HEK293 (cell line): ENCODE results near the gene RBM10.

ENCODE experiments used
- CTCF ChIP-seq: fragments of 450-650 bp; formaldehyde crosslinking; IDR thresholded peaks from 2 replicates; pipeline ENCODE4 v1.5.1; 2016; ENCODE audit warnings: missing biosample characterization, missing genetic modification characterization
- KLF10 ChIP-seq: fragments of 450-650 bp; IDR thresholded peaks from 2 replicates; pipeline ENCODE4 v1.5.1; 2018; ENCODE audit warnings: missing biosample characterization, mild to moderate bottlenecking, missing genetic modification characterization
- KLF16 ChIP-seq: fragments of 450-650 bp; formaldehyde crosslinking; IDR thresholded peaks from 2 replicates; pipeline ENCODE4 v1.5.1; 2017; ENCODE audit warnings: missing biosample characterization, missing genetic modification characterization
- REST ChIP-seq: fragments of 450-650 bp; formaldehyde crosslinking; IDR thresholded peaks from 2 replicates; pipeline ENCODE4 v1.5.1; 2016; ENCODE audit warnings: missing biosample characterization, missing genetic modification characterization
- ZBTB48 ChIP-seq: fragments of 450-650 bp; formaldehyde crosslinking; IDR thresholded peaks from 2 replicates; pipeline ENCODE4 v1.5.1; 2016; ENCODE audit warnings: missing biosample characterization, missing genetic modification characterization
- ZNF10 ChIP-seq: fragments of 450-650 bp; formaldehyde crosslinking; IDR thresholded peaks from 2 replicates; pipeline ENCODE4 v1.5.1; 2017; ENCODE audit warnings: missing biosample characterization, missing genetic modification characterization
- ZNF121 ChIP-seq: fragments of 450-650 bp; formaldehyde crosslinking; IDR thresholded peaks from 2 replicates; pipeline ENCODE4 v1.5.1; 2016; ENCODE audit warnings: missing biosample characterization, missing genetic modification characterization
- ZNF16 ChIP-seq: fragments of 450-650 bp; formaldehyde crosslinking; IDR thresholded peaks from 2 replicates; pipeline ENCODE4 v1.5.1; 2016; ENCODE audit warnings: low read depth, missing biosample characterization, missing genetic modification characterization
- ZNF214 ChIP-seq: fragments of 450-650 bp; formaldehyde crosslinking; IDR thresholded peaks from 2 replicates; pipeline ENCODE4 v1.5.1; 2017; ENCODE audit warnings: missing biosample characterization, mild to moderate bottlenecking, missing genetic modification characterization, borderline replicate concordance
- ZNF239 ChIP-seq: fragments of 450-650 bp; formaldehyde crosslinking; IDR thresholded peaks from 2 replicates; pipeline ENCODE4 v1.5.1; 2016; ENCODE audit warnings: missing biosample characterization, missing genetic modification characterization
- ZNF280D ChIP-seq: fragments of 450-650 bp; formaldehyde crosslinking; IDR thresholded peaks from 2 replicates; pipeline ENCODE4 v1.5.1; 2016; ENCODE audit warnings: missing biosample characterization, missing genetic modification characterization
- ZNF830 ChIP-seq: fragments of 450-650 bp; IDR thresholded peaks from 2 replicates; pipeline ENCODE4 v1.5.0; 2018; ENCODE audit warnings: missing biosample characterization, missing genetic modification characterization, low read depth, mild to moderate bottlenecking, moderate library complexity
- ZNF843 ChIP-seq: fragments of 450-650 bp; formaldehyde crosslinking; IDR thresholded peaks from 2 replicates; pipeline ENCODE4 v1.5.1; 2016; ENCODE audit warnings: missing biosample characterization, missing genetic modification characterization
- ZSCAN4 ChIP-seq: fragments of 450-650 bp; formaldehyde crosslinking; IDR thresholded peaks from 2 replicates; pipeline ENCODE4 v1.5.1; 2017; ENCODE audit warnings: missing biosample characterization, missing genetic modification characterization

- TF ChIP-seq REST (no peak; the same call in 1 of the 2 replicates), CTCF (tag by site-specific recombination) (peak; percentile 80), ZNF830 (tag by site-specific recombination) (no peak), KLF10 (peak; percentile 96), ZNF16 (tag by site-specific recombination) (no peak), ZNF280D (tag by site-specific recombination) (no peak), ZNF214 (no peak), ZNF843 (tag by site-specific recombination) (no peak), ZNF10 (tag by site-specific recombination) (no peak), ZSCAN4 (tag by site-specific recombination) (no peak), ZNF121 (no peak), KLF16 (tag by site-specific recombination) (peak; percentile 14; the same call in 1 of the 2 replicates), ZBTB48 (tag by site-specific recombination) (peak; percentile 62), ZNF239 (tag by site-specific recombination) (no peak)
These were observed 48.6 kb downstream of the RBM10 start, which contains the start of gene UBA1 for GRCh38 chrX:47193475-47194193.
